HL-60 (cell line): ENCODE results near the gene NDUFV2.

Source experiments
- DNase-seq, 2 experiments: peaks; one replicate each; pipeline ENCODE4 v3.0.0-alpha.2; 2010 to 2020; ENCODE audit warnings: low read depth in 1 of 2, low spot score in 1 of 2
- H3K27ac ChIP-seq: fragments of 250-450 bp; sonication (Bioruptor Pico); replicated peaks from 2 replicates; pipeline ENCODE4 v1.5.1; 2020; ENCODE audit warnings: mild to moderate bottlenecking, moderate library complexity
- H3K27me3 ChIP-seq: fragments of 250-450 bp; sonication (Bioruptor Pico); 2 replicates; pipeline ENCODE4 v1.5.1; 2021; ENCODE audit warnings: mild to moderate bottlenecking, moderate library complexity; ENCODE audit not compliant: insufficient read depth, poor library complexity, severe bottlenecking
- H3K4me3 ChIP-seq: replicated peaks from 2 replicates; pipeline ENCODE4 v1.5.1; 2011; ENCODE audit warnings: mild to moderate bottlenecking, control low read depth, low read length; ENCODE audit not compliant: insufficient read depth
- CTCF ChIP-seq: IDR thresholded peaks from one replicate; pipeline ENCODE4 v1.5.1; 2011; ENCODE audit warnings: low read length, control low read depth, inconsistent platforms; ENCODE audit not compliant: insufficient read depth
- GABPA ChIP-seq: IDR thresholded peaks from 2 replicates; pipeline ENCODE4 v1.6.1; 2012; ENCODE audit warnings: low read depth
- POLR2AphosphoS5 ChIP-seq: IDR thresholded peaks from 2 replicates; pipeline ENCODE4 v1.6.1; 2012; ENCODE audit warnings: low read depth
- REST ChIP-seq: IDR thresholded peaks from 2 replicates; pipeline ENCODE4 v1.6.1; 2012; ENCODE audit warnings: low read depth; ENCODE audit not compliant: insufficient replicate concordance
- SPI1 ChIP-seq: IDR thresholded peaks from 2 replicates; pipeline ENCODE4 v1.6.1; 2012; ENCODE audit warnings: low read depth, mild to moderate bottlenecking, borderline replicate concordance

The NDUFV2 gene

GRCh38 chr18:9104244-9104901 lies 1.9 kb downstream of the NDUFV2 start:
- no peak for DNase-seq
- Histone ChIP-seq H3K4me3 (peak overlapping the region; percentile 69), H3K27me3 (no peaks in the 10 kb centered on the region), H3K27ac (0 out of 2 replicates have a peak overlapping the region, but pooled peaks have one; percentile 2)
- TF ChIP-seq SPI1, result no peak

- Histone ChIP-seq H3K4me3 (peak overlapping the region; percentile 6; the same call in 1 of the 2 replicates), H3K27me3 (no peaks in the 10 kb centered on the region), H3K27ac (no peak overlapping the region)
- TF ChIP-seq REST, result no peak
- TF ChIP-seq POLR2AphosphoS5, result no peak
- TF ChIP-seq CTCF, result no peak
- no peak for TF ChIP-seq SPI1
- no peak for TF ChIP-seq GABPA
- DNase-seq, result no peak
Measured at GRCh38 chr18:9105420-9105819, 2.9 kb downstream of the NDUFV2 start.

- Histone ChIP-seq H3K4me3 (no peak overlapping the region), H3K27ac (no peak overlapping the region), H3K27me3 (no peaks in the 10 kb centered on the region)
- no peak for TF ChIP-seq CTCF
- no peak for TF ChIP-seq SPI1
- TF ChIP-seq GABPA, result no peak
- no peak for TF ChIP-seq POLR2AphosphoS5
- TF ChIP-seq REST, result no peak
- no peak for DNase-seq
Measured at GRCh38 chr18:9106094-9106493, 3.6 kb downstream of the NDUFV2 start.

GRCh38 chr18:9106800-9107584 lies 4.5 kb downstream of the NDUFV2 start:
- no peak overlapping the region for H3K4me3 ChIP-seq
- no peaks in the 10 kb centered on the region for H3K27me3 ChIP-seq
- no peak for DNase-seq
- TF ChIP-seq POLR2AphosphoS5, result no peak
- no peak overlapping the region for H3K27ac ChIP-seq
